GM04504 (cell line): ENCODE measurements around the gene NAA20.
A peak's percentile ranks its signal among the peaks of the same experiment; 100 is the strongest.

Source experiments
- DNase-seq: peaks from one replicate; pipeline ENCODE4 v3.0.0-alpha.2; 2012; ENCODE audit warnings: low read depth

Gene NAA20

GRCh38 chr20:20019123-20019522, 2.0 kb downstream of the NAA20 start:
- DNase-seq, result no peak

GRCh38 chr20:20020908-20021307, 3.7 kb downstream of the NAA20 start:
- DNase-seq, result no peak

GRCh38 chr20:20021835-20022234, 4.7 kb downstream of the NAA20 start:
- no peak for DNase-seq

- no peak for DNase-seq
These were observed 5.3 kb downstream of the NAA20 start for GRCh38 chr20:20022498-20022897.

- DNase-seq, result no peak
These were observed 6.2 kb downstream of the NAA20 start for GRCh38 chr20:20023395-20023794.

GRCh38 chr20:20024942-20025341, 7.8 kb downstream of the NAA20 start:
- DNase-seq, result no peak

- DNase-seq, result no peak
These were observed 10.1 kb downstream of the NAA20 start for GRCh38 chr20:20027284-20027683.

- no peak for DNase-seq
These were observed 14.6 kb downstream of the NAA20 start for GRCh38 chr20:20031790-20032189.

- no peak for DNase-seq
These were observed 17.3 kb downstream of the NAA20 start for GRCh38 chr20:20034486-20034885.

- no peak for DNase-seq
These were observed 19.6 kb downstream of the NAA20 start for GRCh38 chr20:20036756-20037155.

GRCh38 chr20:20037960-20038359, 20.8 kb downstream of the NAA20 start:
- DNase-seq, result peak; percentile 35

GRCh38 chr20:20038586-20038985, 21.4 kb downstream of the NAA20 start:
- DNase-seq, result no peak

- DNase-seq, result no peak
These were observed 22.7 kb downstream of the NAA20 start for GRCh38 chr20:20039752-20040387.

GRCh38 chr20:20051767-20052073, 34.6 kb downstream of the NAA20 start:
- no peak for DNase-seq

- DNase-seq, result peak; percentile 87
These were observed 35.2 kb downstream of the NAA20 start, which contains the start of the genes CFAP61 and CRNKL1 for GRCh38 chr20:20052074-20052970. Gene CFAP61, plus strand, starts transcription at chr20:20052532. Its CDS starts 4,122 bp downstream, at chr20:20056654. Gene CRNKL1, minus strand, starts transcription at chr20:20052466. Its CDS starts 124 bp downstream, at chr20:20052342.

GRCh38 chr20:20060234-20060998, 43.3 kb downstream of the NAA20 start:
- no peak for DNase-seq

- DNase-seq, result no peak
These were observed 47.0 kb downstream of the NAA20 start for GRCh38 chr20:20063941-20064702.

GRCh38 chr20:20065361-20065760, 48.2 kb downstream of the NAA20 start:
- DNase-seq, result no peak

GRCh38 chr20:20070871-20071726, 53.9 kb downstream of the NAA20 start:
- no peak for DNase-seq

GRCh38 chr20:20073801-20074371, 56.7 kb downstream of the NAA20 start:
- no peak for DNase-seq

GRCh38 chr20:20075032-20075431, 57.9 kb downstream of the NAA20 start:
- DNase-seq, result no peak
